GM21390 (cell line): ENCODE measurements around the gene TMED4.
"Not testable (repeated sequence)": the region's sequence is repeated elsewhere in the genome, so short reads cannot be mapped to it uniquely, and the experiment has no call there.

ENCODE experiments used
- ATAC-seq: cut with Tn5 transposase; IDR thresholded peaks from one replicate; pipeline ENCODE4 v1.9.1; 2021; ENCODE audit not compliant: unreplicated experiment

The TMED4 gene

DNA sequence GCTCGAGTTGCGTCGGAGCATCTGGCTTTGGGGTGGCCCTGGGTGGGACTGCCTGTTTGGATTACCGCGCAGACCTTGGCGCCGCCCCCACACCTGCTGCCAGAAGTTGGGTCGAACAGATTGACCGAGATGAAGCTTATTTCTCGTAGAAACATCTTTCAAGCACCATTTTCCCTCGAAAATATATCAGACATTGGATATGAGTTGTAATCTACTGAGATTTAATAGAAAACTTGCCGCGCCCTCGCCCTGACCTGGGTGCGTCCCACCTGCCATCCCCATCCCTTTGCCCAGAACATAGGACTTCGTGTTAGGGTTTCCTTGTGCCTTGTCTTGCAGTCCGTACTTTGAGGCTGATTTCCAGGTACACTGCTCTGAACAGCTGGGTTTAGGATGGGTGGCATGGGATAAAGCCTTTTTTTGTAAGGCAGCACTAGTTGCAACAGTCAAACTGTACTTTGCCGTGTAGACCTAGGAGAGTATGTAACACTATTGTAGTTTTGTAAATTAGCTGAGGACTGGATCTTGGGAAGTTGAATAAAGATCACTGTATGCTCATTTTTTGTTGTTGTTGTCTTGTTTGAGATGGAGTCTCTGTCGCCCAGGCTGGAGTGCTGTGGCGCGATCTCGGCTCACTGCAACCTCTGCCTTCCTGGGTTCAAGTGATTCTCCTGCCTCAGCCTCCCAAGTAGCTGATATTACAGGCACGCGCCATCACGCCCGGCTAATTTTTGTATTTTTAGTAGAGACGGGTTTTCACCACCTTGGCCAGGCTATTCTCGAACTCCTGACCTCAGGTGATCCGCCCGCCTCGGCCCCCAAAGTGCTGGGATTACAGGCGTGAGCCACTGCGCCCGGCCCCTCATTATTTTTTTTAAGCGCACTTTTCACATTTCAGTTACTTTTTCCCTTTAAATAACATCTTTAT is 25.4 kb upstream of the TMED4 start:
- no peak for ATAC-seq

DNA sequence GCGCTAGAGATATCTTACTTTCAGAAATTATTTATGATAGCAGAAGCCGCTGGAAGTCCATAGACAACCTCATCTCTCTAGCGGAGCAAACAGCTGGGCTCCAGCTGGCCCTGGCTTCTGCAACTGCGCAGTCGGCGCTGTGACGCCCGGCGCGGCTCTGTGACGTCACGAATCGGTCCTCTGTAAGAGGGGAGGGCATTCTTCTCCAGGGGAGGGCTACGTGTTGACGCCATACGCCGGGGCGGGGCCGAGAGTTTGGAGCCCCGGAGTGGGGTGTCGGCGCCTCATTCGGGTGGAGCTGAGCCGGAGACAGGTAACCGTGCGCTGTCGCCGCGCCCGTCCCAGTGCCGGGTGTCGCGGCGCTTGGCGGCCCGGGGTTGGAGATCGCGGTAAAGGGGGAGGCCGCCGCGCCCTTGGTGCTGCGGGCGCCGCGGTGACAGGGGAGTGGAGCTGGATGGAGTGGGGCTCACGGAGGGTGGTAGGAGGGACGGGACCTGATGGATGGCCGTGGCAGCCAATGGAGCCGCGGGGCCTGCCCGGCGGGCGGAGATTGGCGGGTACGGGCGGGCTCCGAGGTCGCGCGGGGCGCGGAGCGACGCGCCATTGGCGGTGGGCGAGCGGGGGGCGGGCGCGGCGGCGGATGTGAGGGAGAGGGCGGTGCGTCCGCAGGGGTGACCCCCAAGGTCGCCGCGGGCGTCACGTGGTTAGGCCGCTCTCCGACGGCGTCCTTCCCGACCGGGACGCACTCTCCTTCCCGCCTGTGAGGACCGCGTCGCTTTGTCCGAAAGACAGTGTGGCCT is 24.5 kb upstream of the TMED4 start, which contains the start of gene OGDH:
TSS of gene OGDH (plus strand) at position 287 of the 800 bp plus-strand sequence. CDS start 17,717 bp downstream, outside the sequence.
- peak; percentile 90 for ATAC-seq

DNA sequence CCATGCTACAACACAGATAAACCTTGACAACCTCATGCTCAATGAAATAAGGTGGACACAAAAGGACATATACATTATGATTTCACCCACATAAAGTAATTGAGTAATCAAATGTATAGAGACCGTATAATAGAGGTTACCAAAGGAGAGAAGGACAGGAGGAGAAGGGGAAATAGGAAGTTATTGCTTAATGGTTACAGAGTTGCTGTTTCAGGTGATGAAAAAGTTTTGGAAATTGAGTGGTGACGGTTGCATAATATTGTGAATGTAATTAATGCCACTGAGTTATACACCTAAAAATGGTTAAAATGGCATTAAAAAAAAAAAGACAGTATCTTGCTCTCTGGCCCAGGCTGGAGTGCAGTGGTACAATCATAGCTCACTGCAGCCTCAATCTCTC is 22.9 kb upstream of the TMED4 start:
- no peak for ATAC-seq

DNA sequence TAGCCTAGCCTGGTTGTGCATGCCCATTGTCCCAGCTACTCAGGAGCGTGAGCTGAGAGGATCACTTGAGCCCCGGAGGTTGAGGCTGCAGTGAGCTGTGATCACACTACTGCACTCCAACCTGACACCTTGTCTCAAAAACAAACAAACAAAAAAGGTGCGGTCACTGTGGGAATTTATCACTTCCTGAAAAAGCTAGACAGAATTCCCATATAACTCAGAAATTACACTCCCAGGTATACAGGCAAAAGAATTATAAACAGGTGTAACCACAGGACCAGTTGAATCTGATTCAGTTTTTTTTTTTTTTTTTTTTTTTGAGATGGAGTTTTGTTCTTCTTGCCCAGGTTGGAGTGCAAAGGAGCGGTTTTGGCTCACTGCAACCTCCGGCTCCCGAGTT is 21.2 kb upstream of the TMED4 start:
- no peak for ATAC-seq

- no peak for ATAC-seq
Measured at GRCh38 chr7:44602576-44602910, 20.5 kb upstream of the TMED4 start.

GRCh38 chr7:44599222-44599621 is 17.2 kb upstream of the TMED4 start:
- no peak for ATAC-seq

DNA sequence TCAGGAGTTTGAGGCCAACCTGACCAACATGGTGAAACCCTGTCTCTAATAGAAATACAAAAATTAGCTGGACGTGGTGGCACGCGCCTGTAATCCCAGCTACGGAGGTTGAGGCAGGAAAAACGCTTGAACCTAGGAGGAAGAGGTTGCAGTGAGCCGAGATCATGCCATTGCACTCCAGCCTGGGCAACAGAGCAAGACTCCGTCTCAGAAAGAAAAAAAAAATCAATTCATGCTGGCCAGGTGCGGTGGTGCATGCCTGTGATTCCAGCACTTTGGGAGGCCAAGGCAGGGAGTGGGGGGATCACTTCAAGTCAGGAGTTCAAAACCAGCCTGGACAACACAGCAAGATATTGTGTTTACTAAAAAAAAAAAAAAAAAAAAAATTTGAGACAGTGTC is 15.2 kb upstream of the TMED4 start:
- ATAC-seq: not testable (repeated sequence)

DNA sequence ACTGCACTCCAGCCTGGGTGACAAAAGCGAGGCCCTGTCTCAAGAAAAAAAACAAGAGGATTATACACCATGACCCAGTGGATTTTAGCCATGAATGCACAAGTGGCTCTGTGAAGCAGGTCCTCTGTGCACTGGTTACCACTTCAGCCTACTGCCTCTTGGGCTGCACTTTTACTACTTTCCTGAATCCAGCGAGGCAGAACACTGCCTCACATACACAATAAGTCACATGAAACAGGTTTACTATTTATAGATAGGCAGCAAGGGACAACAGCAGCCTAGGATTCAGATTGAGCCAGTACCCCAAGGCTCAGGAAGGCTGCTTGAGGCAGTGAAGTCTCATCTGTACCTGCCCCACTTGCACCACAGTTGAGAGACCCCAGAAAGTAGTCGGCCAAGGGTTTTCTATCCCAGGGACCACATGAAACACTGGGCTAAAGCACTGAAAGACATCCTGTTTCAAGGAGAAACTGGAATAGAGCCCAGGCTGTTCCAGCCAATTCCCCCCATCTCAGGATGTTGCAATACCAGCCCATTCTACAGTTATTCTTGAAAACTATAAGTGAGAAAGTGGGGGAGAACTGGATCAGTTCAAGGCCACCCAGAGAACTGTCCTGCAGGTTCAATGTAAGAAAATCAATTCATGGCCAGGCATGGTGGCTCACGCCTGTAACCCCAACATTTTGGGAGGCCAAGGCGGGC is 14.1 kb upstream of the TMED4 start:
- ATAC-seq: no peak

- ATAC-seq: no peak
Measured at GRCh38 chr7:44590910-44591309, 8.9 kb upstream of the TMED4 start.

GRCh38 chr7:44587843-44588711 is 6.0 kb upstream of the TMED4 start:
- ATAC-seq: no peak

DNA sequence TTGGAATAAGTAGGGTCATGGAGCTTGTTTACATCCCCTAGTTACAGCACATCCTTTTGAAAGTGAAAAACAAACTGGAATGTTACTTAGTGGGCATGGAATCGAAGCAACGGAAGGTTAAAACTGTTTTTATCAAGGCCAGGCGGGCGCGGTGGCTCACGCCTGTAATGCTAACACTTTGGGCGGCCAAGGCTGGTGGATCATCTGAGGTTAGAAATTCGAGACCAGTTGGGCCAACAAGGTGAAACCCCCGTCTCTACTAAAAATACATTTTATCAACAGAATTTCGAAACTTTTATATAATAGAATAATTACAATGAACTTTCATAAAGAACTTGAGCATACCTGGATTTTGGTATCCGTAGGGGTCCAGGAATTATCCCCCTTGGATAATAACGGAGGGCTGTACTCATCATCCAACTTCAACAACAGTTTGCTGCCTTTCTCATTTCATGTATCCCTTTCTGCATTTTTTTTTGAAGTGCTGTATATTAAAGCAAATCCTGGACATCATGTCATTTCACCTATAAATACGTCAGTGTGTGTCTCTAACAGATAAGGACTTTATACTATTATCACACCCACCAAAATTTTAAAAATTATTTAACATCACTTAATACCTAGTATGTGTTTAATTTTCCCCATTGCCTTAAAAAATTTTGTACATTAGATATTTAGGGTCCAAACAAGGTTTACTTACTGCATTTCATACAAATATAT is 1.3 kb upstream of the TMED4 start:
- no peak for ATAC-seq

GRCh38 chr7:44580945-44581878 is 819 bp downstream of the TMED4 start:
- peak; percentile 43 for ATAC-seq

- no peak for ATAC-seq
Measured at GRCh38 chr7:44576228-44576627, 5.8 kb downstream of the TMED4 start.

DNA sequence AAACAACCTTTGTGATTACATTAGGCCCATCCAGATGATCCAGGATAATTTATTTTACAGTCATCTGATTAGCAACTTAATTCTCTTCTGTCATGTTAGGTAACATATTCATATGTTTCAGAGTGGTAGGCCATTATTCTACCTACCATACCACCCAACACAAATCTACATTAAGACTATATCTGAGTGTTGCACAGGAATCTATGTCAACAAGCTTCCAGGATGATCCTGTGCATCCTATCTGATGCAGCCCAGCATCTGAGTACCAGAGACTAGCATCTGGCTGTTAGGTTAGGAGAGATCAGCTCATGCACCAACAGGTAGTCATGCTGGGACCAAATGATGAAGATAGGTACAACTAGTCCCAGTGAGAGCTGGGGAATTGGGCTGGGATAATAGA is 7.0 kb downstream of the TMED4 start:
- no peak for ATAC-seq

DNA sequence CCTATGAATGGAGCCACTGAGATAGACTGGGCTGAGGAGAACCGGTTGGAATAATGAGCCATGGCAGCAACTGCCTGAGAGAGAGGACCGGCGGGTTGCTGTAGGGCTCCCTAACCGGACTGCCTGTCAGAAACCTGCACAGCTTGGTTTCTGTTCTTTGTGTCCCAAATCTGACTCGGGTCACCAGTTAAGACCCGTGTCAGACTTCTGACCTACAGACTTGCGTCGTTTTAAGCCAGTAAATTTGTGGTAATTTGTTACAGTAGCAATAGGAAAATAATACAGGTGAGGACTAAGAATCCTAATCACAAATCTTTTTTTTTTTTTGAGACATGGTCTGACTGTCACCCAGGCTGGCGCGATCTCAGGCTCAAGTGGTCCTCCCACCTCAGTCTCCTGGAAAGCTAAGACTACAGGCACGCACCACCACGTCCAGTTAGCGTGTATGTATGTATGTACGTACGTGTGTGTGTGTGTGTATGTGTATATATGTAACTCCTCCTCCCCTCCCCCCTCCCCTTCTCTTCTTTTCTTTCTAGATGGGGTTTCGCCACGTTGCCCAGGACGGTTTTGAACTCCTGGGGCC is 7.7 kb downstream of the TMED4 start:
- ATAC-seq: peak; percentile 1

DNA sequence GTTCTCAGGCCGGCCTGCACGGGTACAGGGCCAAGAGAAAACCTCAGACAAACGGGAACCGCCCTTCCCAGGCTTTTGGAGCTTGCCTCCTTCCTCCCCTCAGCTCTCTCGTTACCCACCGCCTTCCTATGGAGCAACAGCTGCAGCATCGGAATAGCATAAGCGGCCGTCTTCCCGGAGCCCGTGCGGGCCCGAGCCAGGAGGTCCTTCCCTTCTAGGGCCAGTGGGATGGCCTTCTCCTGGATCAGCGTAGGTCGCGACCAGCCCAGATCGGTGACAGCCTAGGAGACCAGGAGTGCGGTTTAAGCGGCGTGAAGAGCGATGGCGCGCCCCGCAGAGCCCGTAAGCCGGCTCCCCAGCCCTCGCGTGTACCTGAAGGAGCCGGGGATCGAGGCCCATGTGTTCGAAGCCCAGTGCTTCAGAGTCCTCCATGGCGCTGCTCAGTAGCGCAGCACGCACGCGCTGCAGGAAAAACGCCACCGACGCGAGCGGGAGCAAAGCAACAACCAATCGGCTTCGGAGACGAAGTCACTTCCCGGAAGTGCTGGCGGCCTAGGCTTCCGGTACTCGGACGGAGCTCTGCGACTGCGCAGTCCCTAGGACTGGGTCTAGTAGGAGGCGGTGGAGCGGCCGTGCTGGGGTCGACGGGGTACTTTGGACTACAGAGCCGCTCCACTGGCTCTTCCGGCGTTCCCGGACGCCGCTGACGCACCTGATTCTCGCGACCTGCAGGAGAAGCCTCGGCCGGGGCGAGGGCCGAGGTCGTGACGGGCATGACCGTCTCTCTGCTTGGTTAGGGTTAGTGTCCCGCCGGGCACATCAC is 8.4 kb downstream of the TMED4 start, which contains the start of gene DDX56:
TSS of gene DDX56 (minus strand) at position 445 of the 823 bp plus-strand sequence. CDS start at position 432, 13 bp downstream.
- ATAC-seq: peak; percentile 92

DNA sequence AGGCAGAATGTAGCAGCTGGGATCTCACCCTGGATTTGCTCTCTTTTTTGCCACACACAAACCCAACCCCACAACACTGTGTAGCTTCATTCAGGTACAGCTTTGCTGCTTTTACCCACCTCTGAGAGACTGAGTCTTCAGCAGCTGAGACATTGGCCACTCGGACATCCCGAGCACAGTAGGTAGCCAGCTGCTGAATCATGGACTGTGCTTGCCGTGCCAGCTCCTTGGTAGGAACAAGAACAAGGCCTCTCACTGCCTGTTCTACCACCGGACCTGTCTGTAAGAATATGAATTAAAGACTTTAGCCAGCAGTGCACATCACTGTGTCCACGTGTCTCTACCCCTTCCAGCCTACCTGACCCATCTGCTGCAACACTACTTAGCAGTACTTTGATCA is 9.3 kb downstream of the TMED4 start:
- no peak for ATAC-seq
